OCI-LY1 (cell line): ENCODE data around the gene ARHGEF10L.

Experiments
- EZH2 ChIP-seq: fragments of 200-600 bp; sonication (generic), shearing (Covaris generic); IDR thresholded peaks from 2 replicates; pipeline ENCODE4 v1.8.0; 2017; ENCODE audit warnings: borderline replicate concordance, mixed run types, mild to moderate bottlenecking, antibody characterized with exemption, low read length, moderate library complexity, mixed read lengths
- TF ChIP-seq, protein P1 (sequence below): fragments of 200-600 bp; sonication (generic), shearing (Covaris generic); IDR thresholded peaks from 2 replicates; pipeline ENCODE4 v1.5.1; 2017; ENCODE audit warnings: mild to moderate bottlenecking, antibody characterized with exemption, low read length, moderate library complexity, mixed read lengths

GRCh38 chr1:17494114-17494729, 45.3 kb upstream of the ARHGEF10L start:
- TF ChIP-seq, protein P1, sequence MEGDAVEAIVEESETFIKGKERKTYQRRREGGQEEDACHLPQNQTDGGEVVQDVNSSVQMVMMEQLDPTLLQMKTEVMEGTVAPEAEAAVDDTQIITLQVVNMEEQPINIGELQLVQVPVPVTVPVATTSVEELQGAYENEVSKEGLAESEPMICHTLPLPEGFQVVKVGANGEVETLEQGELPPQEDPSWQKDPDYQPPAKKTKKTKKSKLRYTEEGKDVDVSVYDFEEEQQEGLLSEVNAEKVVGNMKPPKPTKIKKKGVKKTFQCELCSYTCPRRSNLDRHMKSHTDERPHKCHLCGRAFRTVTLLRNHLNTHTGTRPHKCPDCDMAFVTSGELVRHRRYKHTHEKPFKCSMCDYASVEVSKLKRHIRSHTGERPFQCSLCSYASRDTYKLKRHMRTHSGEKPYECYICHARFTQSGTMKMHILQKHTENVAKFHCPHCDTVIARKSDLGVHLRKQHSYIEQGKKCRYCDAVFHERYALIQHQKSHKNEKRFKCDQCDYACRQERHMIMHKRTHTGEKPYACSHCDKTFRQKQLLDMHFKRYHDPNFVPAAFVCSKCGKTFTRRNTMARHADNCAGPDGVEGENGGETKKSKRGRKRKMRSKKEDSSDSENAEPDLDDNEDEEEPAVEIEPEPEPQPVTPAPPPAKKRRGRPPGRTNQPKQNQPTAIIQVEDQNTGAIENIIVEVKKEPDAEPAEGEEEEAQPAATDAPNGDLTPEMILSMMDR = peak; percentile 86
- no peak for TF ChIP-seq EZH2
